Measurements from ENCODE around the gene MORC4. TPM values are rescaled to one million over a fixed set of nuclear protein-coding genes. Genes with fewer than 3 reads are reported as not detected.

MORC4 gene
- total and polyA plus RNA-seq, 2 of the 4 experiments (the other 2 are of a cell fraction): 17.5 to 34.2 TPM

DNA sequence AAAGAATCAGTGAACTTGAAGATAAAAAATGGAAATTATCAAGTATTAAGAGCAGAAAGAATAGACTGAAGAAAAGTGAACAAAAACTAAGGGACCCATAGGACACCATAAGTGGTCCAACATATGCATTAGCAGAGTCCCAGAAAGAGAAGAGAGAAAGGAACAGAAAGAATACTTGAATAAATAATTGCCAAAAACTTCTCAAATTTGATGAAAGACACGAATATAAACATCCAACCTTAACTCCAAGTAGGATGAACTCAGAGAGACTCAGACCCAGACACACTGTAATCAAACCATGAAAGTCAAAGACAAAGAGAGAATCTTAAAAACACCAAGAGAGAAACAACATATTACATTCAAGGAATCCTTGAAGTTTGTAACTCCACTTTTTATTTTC lies 35.7 kb downstream of the MORC4 start:
- CTCF ChIA-PET: no interaction called here
- POLR2A ChIA-PET (ENCODE audit: unreplicated experiment): no interaction called here
- Histone ChIP-seq H3K23ac (ENCODE audit: low read depth, low read length) (no peak overlapping the region), H2AK5ac (ENCODE audit: low read depth, low read length) (no peak overlapping the region), H4K91ac (ENCODE audit: insufficient read depth, low read depth, low read length) (no peak overlapping the region), H3K18ac (ENCODE audit: low read depth, low read length) (no peak overlapping the region), H2AFZ (replicated peaks; ENCODE audit: low read length, poor library complexity) (no peak overlapping the region), H3K14ac (replicated peaks; ENCODE audit: low read depth, low read length) (no peak overlapping the region), H3K27me3 (ENCODE audit: control insufficient read depth, insufficient read depth, low read length) (0 out of 2 replicates have a peak, but pooled peaks cover 3% of the 10 kb centered on the region), H4K5ac (ENCODE audit: low read depth, low read length) (no peak overlapping the region), H4K8ac (ENCODE audit: low read depth in 2 of 2, low read length in 2 of 2) (no peak overlapping the region), H3K4me3 (ENCODE audit: insufficient read depth, low read depth, low read length) (no peak overlapping the region), H3K36me3 (ENCODE audit: control insufficient read depth, insufficient read depth, low read length) (peaks cover 4% of the 10 kb centered on the region), H3K79me1 (ENCODE audit: low read depth in 1 of 2, low read length in 2 of 2) (no peaks in the 10 kb centered on the region), H3K27ac (ENCODE audit: insufficient read depth, low read length) (no peak overlapping the region), H2BK5ac (ENCODE audit: low read depth, low read length, poor library complexity, severe bottlenecking) (no peak overlapping the region), H3K9me1 (ENCODE audit: insufficient read depth, low read length) (no peaks in the 10 kb centered on the region), H3K4me1 (ENCODE audit: control insufficient read depth, insufficient read depth, low read length) (no peaks in the 10 kb centered on the region), H4K20me1 (ENCODE audit: insufficient read depth, low read length) (no peaks in the 10 kb centered on the region), H3K9ac (ENCODE audit: low read depth, low read length) (no peak overlapping the region), H3K4me2 (ENCODE audit: low read depth, low read length) (no peak overlapping the region), H2BK120ac (ENCODE audit: low read depth, low read length) (no peak overlapping the region), H2AK9ac (replicated peaks; ENCODE audit: low read depth, low read length, poor library complexity) (no peak overlapping the region), H3K4ac (ENCODE audit: low read depth, low read length) (no peak overlapping the region), H3K9me3 (ENCODE audit: control insufficient read depth, insufficient read depth, low read length) (no peaks in the 10 kb centered on the region), H2BK15ac (ENCODE audit: low read depth, low read length) (no peak overlapping the region), H3K56ac (ENCODE audit: extremely low read depth, insufficient read depth, low read length) (no peak overlapping the region), H2BK20ac (ENCODE audit: low read depth, low read length) (no peak overlapping the region)
- no TSS peak for BruUV-seq (replicated peaks)
- in situ Hi-C loops (cut with MboI; ENCODE audit: low sequenced_read_pairs): no loop called here
- TF ChIP-seq RAD21 (IDR thresholded peaks at IDR 0.05; ENCODE audit: low read length): no peak
- TF ChIP-seq RFX5 (IDR thresholded peaks at IDR 0.05; ENCODE audit: low read depth, low read length): no peak
- TF ChIP-seq FOS (IDR thresholded peaks at IDR 0.05; ENCODE audit: low read depth, low read length): no peak
- TF ChIP-seq, protein P1, sequence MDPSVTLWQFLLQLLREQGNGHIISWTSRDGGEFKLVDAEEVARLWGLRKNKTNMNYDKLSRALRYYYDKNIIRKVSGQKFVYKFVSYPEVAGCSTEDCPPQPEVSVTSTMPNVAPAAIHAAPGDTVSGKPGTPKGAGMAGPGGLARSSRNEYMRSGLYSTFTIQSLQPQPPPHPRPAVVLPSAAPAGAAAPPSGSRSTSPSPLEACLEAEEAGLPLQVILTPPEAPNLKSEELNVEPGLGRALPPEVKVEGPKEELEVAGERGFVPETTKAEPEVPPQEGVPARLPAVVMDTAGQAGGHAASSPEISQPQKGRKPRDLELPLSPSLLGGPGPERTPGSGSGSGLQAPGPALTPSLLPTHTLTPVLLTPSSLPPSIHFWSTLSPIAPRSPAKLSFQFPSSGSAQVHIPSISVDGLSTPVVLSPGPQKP (IDR thresholded peaks at IDR 0.05; ENCODE audit: borderline replicate concordance, low read depth, low read length): no peak
- TF ChIP-seq POLR2A (IDR thresholded peaks at IDR 0.05; ENCODE audit: low read depth, low read length): no peak
- no peak for TF ChIP-seq SMC3 (IDR thresholded peaks at IDR 0.05; ENCODE audit: low read depth, low read length)
- no peak for TF ChIP-seq NFE2L2 (IDR thresholded peaks at IDR 0.05; ENCODE audit: low read depth, low read length)
- intact Hi-C loops (cut with micrococcal nuclease): no loop called here
- DNase-seq (no peak), ATAC-seq (ENCODE audit: low read depth) (no peak)
- dilution Hi-C loops (cut with HindIII; ENCODE audit: low sequenced_read_pairs, unreplicated experiment): no loop called here
- WGBS, 2 experiments (ENCODE audit: extremely low coverage in 2 of 2, insufficient read length in 1 of 2): no CpG with 5 or more reads among the region's 1 CpG
